DOHH2 (cell line): ENCODE measurements around the gene DPH6.

Experiments used
- EZH2phosphoT487 ChIP-seq: fragments of 200-600 bp; sonication (generic); IDR thresholded peaks from 2 replicates; pipeline ENCODE4 v1.6.1; 2017; ENCODE audit warnings: borderline replicate concordance, mild to moderate bottlenecking, antibody characterized with exemption, low read length, moderate library complexity, mixed read lengths
- TF ChIP-seq, protein P1 (sequence below): fragments of 200-600 bp; sonication (generic); IDR thresholded peaks from one replicate; pipeline ENCODE4 v1.5.1; 2014; ENCODE audit warnings: antibody characterized with exemption, mild to moderate bottlenecking, low read depth, low read length; ENCODE audit not compliant: poor library complexity, severe bottlenecking

DNA sequence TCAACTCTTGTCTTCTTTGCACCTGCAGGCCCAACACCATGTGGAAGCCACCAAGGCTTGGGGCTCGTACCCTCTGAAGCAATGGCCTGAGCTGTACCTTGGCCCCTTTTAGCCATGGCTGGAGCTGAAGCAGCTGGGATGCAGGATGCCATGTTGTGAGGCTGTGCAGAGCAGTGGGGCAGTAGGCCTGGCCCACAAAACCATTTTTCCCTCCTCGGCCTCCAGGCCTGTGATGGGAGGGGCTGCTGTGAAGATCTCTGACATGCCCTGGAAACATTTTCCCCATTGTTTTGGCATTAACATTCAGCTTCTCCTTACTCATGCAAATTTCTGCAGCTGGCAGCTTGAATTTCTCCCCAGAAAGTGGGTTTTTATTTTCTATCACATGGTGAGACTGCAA is 58.5 kb downstream of the DPH6 start:
- TF ChIP-seq, protein P1, sequence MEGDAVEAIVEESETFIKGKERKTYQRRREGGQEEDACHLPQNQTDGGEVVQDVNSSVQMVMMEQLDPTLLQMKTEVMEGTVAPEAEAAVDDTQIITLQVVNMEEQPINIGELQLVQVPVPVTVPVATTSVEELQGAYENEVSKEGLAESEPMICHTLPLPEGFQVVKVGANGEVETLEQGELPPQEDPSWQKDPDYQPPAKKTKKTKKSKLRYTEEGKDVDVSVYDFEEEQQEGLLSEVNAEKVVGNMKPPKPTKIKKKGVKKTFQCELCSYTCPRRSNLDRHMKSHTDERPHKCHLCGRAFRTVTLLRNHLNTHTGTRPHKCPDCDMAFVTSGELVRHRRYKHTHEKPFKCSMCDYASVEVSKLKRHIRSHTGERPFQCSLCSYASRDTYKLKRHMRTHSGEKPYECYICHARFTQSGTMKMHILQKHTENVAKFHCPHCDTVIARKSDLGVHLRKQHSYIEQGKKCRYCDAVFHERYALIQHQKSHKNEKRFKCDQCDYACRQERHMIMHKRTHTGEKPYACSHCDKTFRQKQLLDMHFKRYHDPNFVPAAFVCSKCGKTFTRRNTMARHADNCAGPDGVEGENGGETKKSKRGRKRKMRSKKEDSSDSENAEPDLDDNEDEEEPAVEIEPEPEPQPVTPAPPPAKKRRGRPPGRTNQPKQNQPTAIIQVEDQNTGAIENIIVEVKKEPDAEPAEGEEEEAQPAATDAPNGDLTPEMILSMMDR = no peak
- no peak for TF ChIP-seq EZH2phosphoT487
